ENCODE data around the gene HPSE2. TPM values are rescaled to one million over a fixed set of nuclear protein-coding genes. Genes with fewer than 3 reads are reported as not detected.

The HPSE2 gene
- polyA plus RNA-seq, 1 of the 3 experiments (the other 2 are of a cell fraction): not detected

DNA sequence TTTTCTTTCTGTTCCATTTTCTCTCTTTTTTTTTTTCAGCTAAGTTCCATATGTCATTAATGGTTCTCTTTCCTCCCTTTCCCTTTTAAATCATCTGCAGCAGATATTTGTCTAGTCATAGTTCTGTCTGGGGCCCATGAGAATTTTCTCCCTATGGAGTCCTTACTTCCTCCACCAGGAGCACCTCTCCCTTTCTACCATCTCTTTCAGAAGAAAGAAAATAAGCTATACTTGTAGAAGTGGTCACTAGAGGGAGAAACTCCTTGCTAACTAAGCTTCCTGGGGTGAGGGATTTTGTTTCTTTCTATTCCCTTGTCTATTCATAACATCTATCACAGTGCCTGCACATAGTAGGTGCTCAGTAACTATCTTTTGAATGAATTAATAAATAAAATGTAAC lies 558.8 kb downstream of the HPSE2 start (continued):
- TF ChIP-seq SIN3A (IDR thresholded peaks at IDR 0.05; ENCODE audit: borderline replicate concordance, low read depth, low read length): no peak

DNA sequence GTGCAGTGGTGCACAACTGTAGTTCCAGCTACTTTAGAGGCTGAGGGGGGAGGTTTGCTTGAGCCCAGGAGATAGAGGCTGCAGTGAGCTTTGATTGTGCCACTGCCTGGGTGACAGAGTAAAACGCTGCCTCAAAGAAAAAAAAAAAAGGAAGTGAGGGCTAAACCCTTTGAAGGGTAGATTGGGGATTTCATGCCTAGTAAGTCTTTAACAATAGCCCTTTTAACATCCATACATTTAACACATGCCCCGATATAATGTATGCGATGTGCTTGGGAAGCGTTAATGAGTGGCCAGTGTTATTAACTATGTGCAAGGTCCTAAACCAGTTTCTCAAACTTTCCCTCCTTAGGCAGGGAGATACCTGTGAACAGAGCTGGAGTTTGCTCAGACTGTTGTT lies 559.8 kb downstream of the HPSE2 start:
- CTCF ChIA-PET: no interaction called here

More for the DNA sequence above, 559.8 kb downstream of the HPSE2 start:
- no peak overlapping the region for H3K9ac ChIP-seq
- H3K27me3 ChIP-seq (ENCODE audit: insufficient read depth): no peaks in the 10 kb centered on the region
- no peaks in the 10 kb centered on the region for H3K36me3 ChIP-seq (replicated peaks in 1 of 2; ENCODE audit: control insufficient read depth in 1 of 2, insufficient read depth in 2 of 2, low read length in 1 of 2)
- no peak overlapping the region for H2AFZ ChIP-seq (ENCODE audit: low read depth)
- H3K9me3 ChIP-seq: no peaks in the 10 kb centered on the region
- WGBS (ENCODE audit: low lambda C conversion rate): 19% methylated on average over 4 of the region's 4 CpGs
- no peaks in the 10 kb centered on the region for H4K20me1 ChIP-seq (ENCODE audit: insufficient read depth)
- no peak overlapping the region for H3K4me3 ChIP-seq (ENCODE audit: low read depth in 2 of 2, low read length in 1 of 2)
- H3K27ac ChIP-seq (ENCODE audit: low read depth in 2 of 2, low read length in 1 of 2): no peak overlapping the region
- no peaks in the 10 kb centered on the region for H3K9me2 ChIP-seq
- POLR2A ChIA-PET: no interaction called here
- no peak overlapping the region for H3K4me2 ChIP-seq
- H3K4me1 ChIP-seq (ENCODE audit: control insufficient read depth in 1 of 2, insufficient read depth in 2 of 2, low read depth in 1 of 2, low read length in 1 of 2): no peaks in the 10 kb centered on the region
- TF ChIP-seq EP300 (IDR thresholded peaks at IDR 0.05; ENCODE audit: borderline replicate concordance in 1 of 2, low read depth in 1 of 2, low read length in 1 of 2) (no peak), FOXJ3 (CRISPR knock-in tag; IDR thresholded peaks at IDR 0.05) (no peak), TEAD4 (IDR thresholded peaks at IDR 0.05; ENCODE audit: borderline replicate concordance, insufficient read depth) (no peak), ELF1 (IDR thresholded peaks at IDR 0.05) (no peak)
- TF ChIP-seq, protein P1, sequence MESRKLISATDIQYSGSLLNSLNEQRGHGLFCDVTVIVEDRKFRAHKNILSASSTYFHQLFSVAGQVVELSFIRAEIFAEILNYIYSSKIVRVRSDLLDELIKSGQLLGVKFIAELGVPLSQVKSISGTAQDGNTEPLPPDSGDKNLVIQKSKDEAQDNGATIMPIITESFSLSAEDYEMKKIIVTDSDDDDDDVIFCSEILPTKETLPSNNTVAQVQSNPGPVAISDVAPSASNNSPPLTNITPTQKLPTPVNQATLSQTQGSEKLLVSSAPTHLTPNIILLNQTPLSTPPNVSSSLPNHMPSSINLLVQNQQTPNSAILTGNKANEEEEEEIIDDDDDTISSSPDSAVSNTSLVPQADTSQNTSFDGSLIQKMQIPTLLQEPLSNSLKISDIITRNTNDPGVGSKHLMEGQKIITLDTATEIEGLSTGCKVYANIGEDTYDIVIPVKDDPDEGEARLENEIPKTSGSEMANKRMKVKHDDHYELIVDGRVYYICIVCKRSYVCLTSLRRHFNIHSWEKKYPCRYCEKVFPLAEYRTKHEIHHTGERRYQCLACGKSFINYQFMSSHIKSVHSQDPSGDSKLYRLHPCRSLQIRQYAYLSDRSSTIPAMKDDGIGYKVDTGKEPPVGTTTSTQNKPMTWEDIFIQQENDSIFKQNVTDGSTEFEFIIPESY (IDR thresholded peaks at IDR 0.05; ENCODE audit: borderline replicate concordance, low read depth): no peak
- TF ChIP-seq, protein P2, sequence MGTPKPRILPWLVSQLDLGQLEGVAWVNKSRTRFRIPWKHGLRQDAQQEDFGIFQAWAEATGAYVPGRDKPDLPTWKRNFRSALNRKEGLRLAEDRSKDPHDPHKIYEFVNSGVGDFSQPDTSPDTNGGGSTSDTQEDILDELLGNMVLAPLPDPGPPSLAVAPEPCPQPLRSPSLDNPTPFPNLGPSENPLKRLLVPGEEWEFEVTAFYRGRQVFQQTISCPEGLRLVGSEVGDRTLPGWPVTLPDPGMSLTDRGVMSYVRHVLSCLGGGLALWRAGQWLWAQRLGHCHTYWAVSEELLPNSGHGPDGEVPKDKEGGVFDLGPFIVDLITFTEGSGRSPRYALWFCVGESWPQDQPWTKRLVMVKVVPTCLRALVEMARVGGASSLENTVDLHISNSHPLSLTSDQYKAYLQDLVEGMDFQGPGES (IDR thresholded peaks at IDR 0.05; ENCODE audit: low read depth, low read length): no peak
- TF ChIP-seq, protein P3, sequence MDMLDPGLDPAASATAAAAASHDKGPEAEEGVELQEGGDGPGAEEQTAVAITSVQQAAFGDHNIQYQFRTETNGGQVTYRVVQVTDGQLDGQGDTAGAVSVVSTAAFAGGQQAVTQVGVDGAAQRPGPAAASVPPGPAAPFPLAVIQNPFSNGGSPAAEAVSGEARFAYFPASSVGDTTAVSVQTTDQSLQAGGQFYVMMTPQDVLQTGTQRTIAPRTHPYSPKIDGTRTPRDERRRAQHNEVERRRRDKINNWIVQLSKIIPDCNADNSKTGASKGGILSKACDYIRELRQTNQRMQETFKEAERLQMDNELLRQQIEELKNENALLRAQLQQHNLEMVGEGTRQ (IDR thresholded peaks at IDR 0.05; ENCODE audit: borderline replicate concordance, low read depth, low read length): no peak
- TF ChIP-seq, protein P4, sequence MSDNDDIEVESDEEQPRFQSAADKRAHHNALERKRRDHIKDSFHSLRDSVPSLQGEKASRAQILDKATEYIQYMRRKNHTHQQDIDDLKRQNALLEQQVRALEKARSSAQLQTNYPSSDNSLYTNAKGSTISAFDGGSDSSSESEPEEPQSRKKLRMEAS (IDR thresholded peaks at IDR 0.05; ENCODE audit: low read depth): no peak
- TF ChIP-seq, protein P5, sequence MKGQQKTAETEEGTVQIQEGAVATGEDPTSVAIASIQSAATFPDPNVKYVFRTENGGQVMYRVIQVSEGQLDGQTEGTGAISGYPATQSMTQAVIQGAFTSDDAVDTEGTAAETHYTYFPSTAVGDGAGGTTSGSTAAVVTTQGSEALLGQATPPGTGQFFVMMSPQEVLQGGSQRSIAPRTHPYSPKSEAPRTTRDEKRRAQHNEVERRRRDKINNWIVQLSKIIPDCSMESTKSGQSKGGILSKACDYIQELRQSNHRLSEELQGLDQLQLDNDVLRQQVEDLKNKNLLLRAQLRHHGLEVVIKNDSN (IDR thresholded peaks at IDR 0.05; ENCODE audit: borderline replicate concordance, low read depth): no peak
- no peak for DNase-seq
- H3K79me2 ChIP-seq (ENCODE audit: insufficient read depth): no peaks in the 10 kb centered on the region
- no peaks in the 10 kb centered on the region for H3F3A ChIP-seq (replicated peaks; ENCODE audit: insufficient read depth)

Data from SK-N-SH (cell line).